Rectal smooth muscle tissue (tissue), 1 donor: ENCODE measurements around the gene UQCRQ.

Source experiments
- H3K27ac ChIP-seq: one replicate; pipeline ENCODE4 v1.7.0; 2013; ENCODE audit warnings: low read depth, low read length, inconsistent platforms
- H3K27me3 ChIP-seq: one replicate; pipeline ENCODE4 v1.7.0; 2013; ENCODE audit warnings: low read length; ENCODE audit not compliant: control insufficient read depth, insufficient read depth
- H3K36me3 ChIP-seq: one replicate; pipeline ENCODE4 v1.7.0; 2013; ENCODE audit warnings: low read length; ENCODE audit not compliant: control insufficient read depth, insufficient read depth
- H3K4me1 ChIP-seq: one replicate; pipeline ENCODE4 v1.7.0; 2013; ENCODE audit warnings: low read length; ENCODE audit not compliant: control insufficient read depth, insufficient read depth
- H3K4me3 ChIP-seq: one replicate; pipeline ENCODE4 v1.7.0; 2013; ENCODE audit warnings: low read length
- H3K9ac ChIP-seq: one replicate; pipeline ENCODE4 v1.7.0; 2013; ENCODE audit warnings: low read length

The UQCRQ gene

DNA sequence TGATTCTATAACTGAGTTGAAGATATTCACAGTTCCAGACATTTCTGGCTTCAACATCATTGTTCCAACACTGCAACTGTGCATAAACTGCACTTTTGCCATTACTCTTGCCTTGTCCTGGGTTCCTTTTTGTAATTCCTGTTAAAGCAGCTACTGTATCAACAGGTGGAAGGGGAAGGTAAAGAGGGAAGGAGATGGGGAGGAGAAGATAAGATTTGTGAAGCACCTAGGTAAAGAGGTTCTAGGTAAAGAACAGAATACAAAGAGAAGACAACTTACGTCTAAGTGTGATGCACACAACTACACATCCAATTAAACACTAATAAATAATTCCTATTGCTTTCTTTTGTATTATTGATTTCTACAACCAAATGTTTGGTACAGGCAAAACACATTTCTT lies 43.3 kb downstream of the UQCRQ start:
- H3K4me1 ChIP-seq = no peaks in the 10 kb centered on the region
- H3K27ac ChIP-seq = no peak overlapping the region
- no peaks in the 10 kb centered on the region for H3K27me3 ChIP-seq
- H3K4me3 ChIP-seq = no peak overlapping the region
- H3K9ac ChIP-seq = no peak overlapping the region
- peaks cover 8% of the 10 kb centered on the region for H3K36me3 ChIP-seq

DNA sequence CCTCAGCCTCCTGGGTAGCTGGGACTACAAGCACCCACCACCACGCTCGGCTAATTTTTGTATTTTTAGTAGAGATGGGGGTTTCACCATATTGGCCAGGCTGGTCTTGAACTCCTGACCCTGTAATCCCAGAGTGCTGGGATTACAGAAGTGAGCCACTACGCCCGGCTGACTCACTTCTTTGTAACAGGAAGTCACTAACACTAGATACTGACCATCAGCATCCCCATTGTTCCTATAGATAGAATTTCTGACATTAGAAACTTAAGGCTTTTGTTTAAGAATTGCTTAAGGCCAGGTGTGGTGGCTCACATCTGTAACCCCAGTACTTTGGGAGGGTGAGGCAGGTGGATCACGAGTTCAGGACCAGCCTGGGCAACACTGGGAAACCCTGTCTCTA lies 49.2 kb downstream of the UQCRQ start:
- Histone ChIP-seq H3K36me3 (peaks cover 7% of the 10 kb centered on the region), H3K27ac (no peak overlapping the region), H3K4me3 (no peak overlapping the region), H3K4me1 (no peaks in the 10 kb centered on the region), H3K27me3 (no peaks in the 10 kb centered on the region), H3K9ac (no peak overlapping the region)

DNA sequence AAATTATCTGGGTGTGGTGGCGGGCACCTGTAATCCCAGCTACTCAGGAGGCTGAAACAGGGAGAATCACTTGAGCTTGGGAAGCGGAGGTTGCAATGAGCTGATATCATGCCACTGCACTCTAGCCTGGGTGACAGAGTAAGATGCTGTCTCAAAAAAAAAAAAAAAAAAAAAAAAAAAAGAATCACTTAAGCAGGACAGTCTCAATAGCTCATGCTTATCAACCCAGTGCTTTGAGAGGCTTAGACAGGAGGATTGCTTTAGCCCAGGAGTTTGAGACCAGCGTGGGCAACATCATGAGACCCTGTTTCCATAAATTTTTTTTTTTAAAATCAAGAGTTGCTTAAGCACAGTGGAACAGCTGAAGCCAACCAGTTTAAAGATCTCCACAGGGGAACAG lies 49.6 kb downstream of the UQCRQ start:
- Histone ChIP-seq H3K27ac (no peak overlapping the region), H3K4me3 (no peak overlapping the region), H3K36me3 (peaks cover 4% of the 10 kb centered on the region), H3K4me1 (no peaks in the 10 kb centered on the region), H3K27me3 (no peaks in the 10 kb centered on the region), H3K9ac (no peak overlapping the region)
